GM12878 (cell line): ENCODE results near the gene CCDC88C. TPM values are rescaled to one million over a fixed set of nuclear protein-coding genes. Genes with fewer than 3 reads are reported as not detected.

ENCODE experiments used
- ATAC-seq: fragments of 200-7000 bp; cut with Tn5 transposase; 3 replicates; pipeline ENCODE4 v1.9.1; 2020; ENCODE audit warnings: mild to moderate bottlenecking, moderate library complexity
- BruUV-seq: library from RNA; stranded (reverse); fragments of 400-500 nt; replicated peaks from 2 replicates; lab custom pipeline; 2021; lab: Mats Ljungman, UMichigan
- CTCF ChIA-PET: fragments of 300-600 bp; sonication (Branson Sonifier 250); formaldehyde crosslinking; extraction: SDS; loops from one replicate; lab custom pipeline; 2021; ENCODE audit warnings: inconsistent platforms; lab: Yijun Ruan, JAX
- POLR2A ChIA-PET: fragments of 350-600 bp; formaldehyde crosslinking; extraction: SDS; loops from one replicate; lab custom pipeline; 2021; ENCODE audit warnings: inconsistent platforms; lab: Charles Lee
- RAD21 ChIA-PET: fragments of 300-600 bp; sonication (Branson Sonifier 250); formaldehyde crosslinking; loops from one replicate; lab custom pipeline; 2023; ENCODE audit warnings: antibody characterized with exemption; ENCODE audit not compliant: unreplicated experiment; lab: Charles Lee
- SMC1A ChIA-PET: fragments of 300-600 bp; sonication (Branson Sonifier 250); formaldehyde crosslinking; loops from one replicate; lab custom pipeline; 2023; ENCODE audit not compliant: unreplicated experiment, uncharacterized antibody; lab: Charles Lee
- DNase-seq: peaks from one replicate; pipeline ENCODE4 v3.0.0-alpha.2; 2011; ENCODE audit warnings: low read depth, low spot score
- FAIRE-seq: peaks from 3 replicates; lab custom pipeline; 2011; peaks lifted over from hg19 to GRCh38; lab: Jason Lieb, UNC
- H2AFZ ChIP-seq: 2 replicates; pipeline ENCODE4 v1.6.0; 2011; ENCODE audit warnings: low read depth, low read length, control low read depth; ENCODE audit not compliant: control insufficient read depth
- H3K27ac ChIP-seq: 2 replicates; pipeline ENCODE4 v1.5.1; 2011; ENCODE audit warnings: control low read depth; ENCODE audit not compliant: control insufficient read depth, insufficient read depth
- H3K27me3 ChIP-seq, 2 experiments: replicated peaks in 1 of 2; 2 replicates each; pipeline versions ENCODE4 v1.6.0 to v1.6.1; 2011; ENCODE audit warnings: low read length in 1 of 2; ENCODE audit not compliant: control insufficient read depth in 2 of 2, insufficient read depth in 2 of 2
- H3K36me3 ChIP-seq, 2 experiments: 2 replicates each; pipeline ENCODE4 v1.5.1; 2011; ENCODE audit warnings: low read length in 1 of 2; ENCODE audit not compliant: control insufficient read depth in 2 of 2, insufficient read depth in 2 of 2
- H3K4me1 ChIP-seq: 2 replicates; pipeline ENCODE4 v1.6.1; 2011; ENCODE audit warnings: mild to moderate bottlenecking, low read length, moderate library complexity, mixed read lengths; ENCODE audit not compliant: control insufficient read depth, insufficient read depth
- H3K4me2 ChIP-seq: 2 replicates; pipeline ENCODE4 v1.6.0; 2011; ENCODE audit warnings: control low read depth; ENCODE audit not compliant: control insufficient read depth, insufficient read depth
- H3K4me3 ChIP-seq: fragments of 200-600 bp; sonication (generic); 2 replicates; pipeline ENCODE4 v1.5.1; 2016
- H3K79me2 ChIP-seq: 2 replicates; pipeline ENCODE4 v1.6.0; 2011; ENCODE audit warnings: low read length; ENCODE audit not compliant: control insufficient read depth, insufficient read depth
- H3K9ac ChIP-seq: 2 replicates; pipeline ENCODE4 v1.8.0; 2011; ENCODE audit warnings: low read length, control low read depth, mixed read lengths; ENCODE audit not compliant: control insufficient read depth, insufficient read depth
- H3K9me3 ChIP-seq: replicated peaks from 3 replicates; pipeline ENCODE4 v1.5.1; 2011; ENCODE audit warnings: mild to moderate bottlenecking, low read length; ENCODE audit not compliant: control insufficient read depth, insufficient read depth
- H4K20me1 ChIP-seq: 2 replicates; pipeline ENCODE4 v1.6.0; 2011; ENCODE audit not compliant: control insufficient read depth, insufficient read depth
- BHLHE40 ChIP-seq, 2 experiments: fragments of 450-650 bp in 1 of 2; IDR thresholded peaks; 2 replicates each; pipeline ENCODE4 v1.6.1; 2011 to 2017; ENCODE audit warnings: low read depth in 2 of 2, borderline replicate concordance in 1 of 2, improper control_type of control experiment in 1 of 2, low read length in 1 of 2, mild to moderate bottlenecking in 1 of 2
- BMI1 ChIP-seq: fragments of 450-650 bp; IDR thresholded peaks from 2 replicates; pipeline ENCODE4 v1.6.1; 2016; ENCODE audit warnings: mild to moderate bottlenecking, moderate library complexity, borderline replicate concordance
- CUX1 ChIP-seq: IDR thresholded peaks from 2 replicates; pipeline ENCODE4 v1.6.1; 2012; ENCODE audit warnings: improper control_type of control experiment, low read depth, low read length; ENCODE audit not compliant: insufficient replicate concordance
- EP300 ChIP-seq, 2 experiments: fragments of 150-350 bp in 1 of 2; IDR thresholded peaks; 2 replicates each; pipeline ENCODE4 v1.6.1; 2011 to 2012; ENCODE audit warnings: low read depth in 2 of 2, low read length in 2 of 2, borderline replicate concordance in 1 of 2, improper control_type of control experiment in 1 of 2, inconsistent platforms in 1 of 2; ENCODE audit not compliant: control insufficient read depth in 1 of 2
- FOS ChIP-seq: IDR thresholded peaks from 3 replicates; pipeline ENCODE4 v1.6.1; 2011; ENCODE audit warnings: borderline replicate concordance; ENCODE audit not compliant: insufficient read length; ENCODE audit errors: extremely low read depth
- NKRF ChIP-seq: fragments of 450-650 bp; conservative IDR thresholded peaks from 2 replicates; pipeline ENCODE4 v1.6.1; 2017; ENCODE audit warnings: mild to moderate bottlenecking, moderate library complexity
- POLR2A ChIP-seq: IDR thresholded peaks from 2 replicates; pipeline ENCODE4 v1.6.1; 2011; ENCODE audit warnings: low read depth, mild to moderate bottlenecking, low read length
- SUPT20H ChIP-seq: IDR thresholded peaks from 2 replicates; pipeline ENCODE4 v1.6.1; 2011; ENCODE audit warnings: low read depth, mild to moderate bottlenecking, low read length, moderate library complexity, borderline replicate concordance; ENCODE audit not compliant: control insufficient read depth
- TBL1XR1 ChIP-seq: IDR thresholded peaks from 2 replicates; pipeline ENCODE4 v1.6.1; 2012; ENCODE audit warnings: low read depth, low read length, improper control_type of control experiment
- ZNF24 ChIP-seq: fragments of 450-650 bp; IDR thresholded peaks from 2 replicates; pipeline ENCODE4 v1.6.1; 2017; ENCODE audit warnings: antibody characterized with exemption, mild to moderate bottlenecking
- ZNF687 ChIP-seq: fragments of 450-650 bp; IDR thresholded peaks from 2 replicates; pipeline ENCODE4 v1.6.1; 2017; ENCODE audit warnings: mild to moderate bottlenecking, moderate library complexity
- WGBS: methylation state at CpG from one replicate; pipeline ENCODE4 v1.1.6; 2016; ENCODE audit warnings: low lambda C conversion rate; ENCODE audit not compliant: insufficient replicate concordance, insufficient coverage; ENCODE audit errors: missing lambda C conversion rate; 5-methylcytosine and 5-hydroxymethylcytosine counted together
- in situ Hi-C: fragments of 300-500 bp; cut with MboI; formaldehyde crosslinking; loops from 9 replicates; pipeline ENCODE4 v1.14.3; 2018; ENCODE audit warnings: mixed read lengths
- intact Hi-C: fragments of 100-400 bp; cut with micrococcal nuclease; formaldehyde crosslinking; loops from one replicate; pipeline ENCODE4 v1.14.2; 2022; ENCODE audit not compliant: unreplicated experiment
- polyA plus RNA-seq, 11 experiments: library from polyadenylated mRNA; depleted of rRNA in 4 of 11; unstranded in 6 of 11; stranded (reverse) in 5 of 11; fragments of >200 nt; fragmentation: Nextera tagmentation in 4 of 11; fragmentation: Illumina TruSeq in 1 of 11; extraction: Ambion mirVana in 4 of 11; extraction: Trizol in 1 of 11; gene quantifications; 1 replicate in 1 of 11; 2 replicates in 10 of 11; pipeline versions ENCODE4 v1.2.1 to v1.2.3, GENCODE V29; 2011 to 2016; ENCODE audit warnings: inconsistent platforms in 2 of 11, missing spikeins in 2 of 11, low read depth in 1 of 11
- total RNA-seq, 4 experiments: library from RNA; depleted of rRNA in 3 of 4; stranded (reverse); fragments of >200 nt in 3 of 4; fragmentation: Illumina TruSeq in 1 of 4; extraction: Trizol in 1 of 4; gene quantifications; 2 replicates each; pipeline versions ENCODE4 v1.2.1 to v1.2.3, GENCODE V29; 2013 to 2021

CCDC88C gene
- total and polyA plus RNA-seq, 10 of the 15 experiments (the other 5 are each of a cell fraction or from before 2014, with no cell fraction given): 4.0 to 79.6 (median 36.6) TPM

GRCh38 chr14:91261115-91261514 lies 156.5 kb downstream of the CCDC88C start (continued):
- TF ChIP-seq NKRF: no peak
- no peak for TF ChIP-seq POLR2A

GRCh38 chr14:91258876-91259275 lies 158.7 kb downstream of the CCDC88C start:
- ChIA-PET RAD21 (no interaction called here), POLR2A (no interaction called here), CTCF (interaction anchor here (0.5 to 2.0 kb wide), 4 partner anchors 16 to 86 kb away, joined by 3 to 8 read pairs (median 3); no protein-coding TSS in a partner anchor), SMC1A (no interaction called here)
- in situ Hi-C loops (no loop called here), intact Hi-C loops (no loop called here)
- H3K36me3 ChIP-seq: no peaks in the 10 kb centered on the region
- no peak overlapping the region for H3K27ac ChIP-seq
- 53% methylated on average over 3 of the region's 3 CpGs for WGBS
- no peak for ATAC-seq
- H2AFZ ChIP-seq: no peak overlapping the region
- H4K20me1 ChIP-seq: no peaks in the 10 kb centered on the region
- no peak for FAIRE-seq
- H3K4me2 ChIP-seq: no peak overlapping the region
- H3K27me3 ChIP-seq: no peaks in the 10 kb centered on the region; a peak in 1 of 4 replicates
- H3K9ac ChIP-seq: no peak overlapping the region
- DNase-seq: no peak
- no peaks in the 10 kb centered on the region for H3K79me2 ChIP-seq
- H3K4me1 ChIP-seq: peaks cover 6% of the 10 kb centered on the region
- H3K9me3 ChIP-seq: no peaks in the 10 kb centered on the region
- no TSS peak for BruUV-seq
- TF ChIP-seq SUPT20H (no peak), CUX1 (no peak), BHLHE40 (IDR thresholded peaks at IDR 0.05; ENCODE audit: borderline replicate concordance in 1 of 2, low read depth in 2 of 2, low read length in 1 of 2) (no peak), ZNF687 (no peak), TBL1XR1 (no peak), ZNF24 (no peak), EP300 (IDR thresholded peaks at IDR 0.05; ENCODE audit: borderline replicate concordance in 1 of 2, control insufficient read depth in 1 of 2, low read depth in 2 of 2, low read length in 2 of 2) (no peak), FOS (no peak), BMI1 (no peak)
- no peak overlapping the region for H3K4me3 ChIP-seq
